Mucosa of gallbladder (tissue), 1 donor: ENCODE data around the gene HIPK4. TPM values are rescaled to one million over a fixed set of nuclear protein-coding genes. Genes with fewer than 3 reads are reported as not detected.

ENCODE experiments used
- DNase-seq: peaks from one replicate; pipeline ENCODE4 v3.0.0-alpha.2; 2020; ENCODE audit warnings: low spot score
- total RNA-seq: library from RNA; stranded (reverse); gene quantifications from one replicate; pipeline ENCODE4 v1.2.1, GENCODE V29; 2021
- donor health status: DM: no; HTN: no; CAD: no.

HIPK4 gene
- total RNA-seq, 1 donor from 2014 or later: not detected

DNA sequence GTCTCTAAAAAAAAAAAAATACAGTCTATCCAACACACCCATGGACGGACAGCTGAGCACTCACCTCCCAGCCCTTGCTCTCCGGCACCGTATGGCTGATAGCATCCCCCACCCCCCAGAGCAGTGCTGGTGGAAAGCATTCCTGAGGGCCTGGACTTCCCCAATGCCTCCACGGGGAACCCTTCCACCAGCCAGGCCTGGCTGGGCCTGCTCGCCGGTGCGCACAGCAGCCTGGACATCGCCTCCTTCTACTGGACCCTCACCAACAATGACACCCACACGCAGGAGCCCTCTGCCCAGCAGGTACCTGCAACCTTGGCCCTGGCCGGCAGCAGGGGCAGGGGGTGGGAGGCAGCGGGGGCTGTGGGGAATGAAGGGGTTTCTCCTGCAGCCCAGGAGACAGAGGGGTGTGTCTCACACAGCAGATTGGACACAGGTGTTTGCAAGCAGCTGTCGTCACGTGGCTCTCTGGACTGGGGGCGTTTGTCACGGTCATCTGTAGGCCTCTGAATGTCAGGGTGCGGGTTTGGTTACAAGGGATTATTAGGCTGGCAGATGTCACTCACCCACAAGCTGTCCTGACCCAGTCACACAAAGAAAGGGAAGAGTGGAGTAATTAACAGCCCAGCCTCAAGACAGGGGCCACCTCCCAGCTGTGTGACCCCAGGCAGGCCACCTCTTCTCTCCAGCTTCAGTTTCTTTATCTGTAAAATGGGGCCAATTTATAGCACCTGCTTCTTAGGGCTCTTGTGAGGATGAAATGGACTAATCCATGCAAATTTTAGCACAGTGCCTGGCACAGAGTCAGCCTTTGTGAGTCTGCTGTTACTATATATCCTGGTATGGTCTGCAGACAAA is 22.2 kb downstream of the HIPK4 start:
- no peak for DNase-seq

DNA sequence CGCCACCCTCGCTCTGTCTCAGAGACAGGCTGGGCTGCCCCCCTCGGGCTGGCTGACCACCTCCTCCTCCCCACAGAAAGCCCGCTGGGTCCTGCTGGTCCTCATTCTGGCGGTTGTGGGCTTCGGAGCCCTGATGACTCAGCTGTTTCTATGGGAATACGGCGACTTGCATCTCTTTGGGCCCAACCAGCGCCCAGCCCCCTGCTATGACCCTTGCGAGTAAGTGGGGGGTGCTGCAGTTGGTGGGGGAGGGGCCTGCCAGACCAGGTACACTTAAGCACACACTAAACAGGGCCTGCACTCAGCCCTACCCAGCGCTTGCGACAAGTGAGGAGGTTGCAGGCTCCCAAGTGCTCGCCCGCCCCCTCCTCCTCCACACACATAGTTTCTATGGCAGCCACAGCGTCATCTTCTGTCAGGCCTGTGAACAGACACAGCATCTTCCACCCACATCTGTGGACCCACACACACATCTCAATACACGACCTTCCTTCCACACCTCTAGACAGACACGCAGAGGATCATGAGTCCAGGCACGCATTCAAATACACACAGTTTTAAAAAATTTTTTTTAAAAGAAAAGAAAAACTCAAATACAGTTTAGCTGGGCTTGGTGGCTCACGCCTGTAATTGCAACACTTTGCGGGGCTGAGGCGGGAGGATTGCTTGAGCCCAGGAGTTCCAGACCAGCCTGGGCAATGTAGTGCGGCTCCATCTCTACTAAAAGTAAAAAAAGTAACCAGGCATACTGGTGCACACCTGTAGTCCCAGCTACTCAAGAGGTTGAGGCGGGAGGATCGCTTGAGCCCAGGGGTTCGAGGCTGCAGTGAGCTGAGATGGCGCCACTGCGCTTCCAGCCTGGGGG is 23.1 kb downstream of the HIPK4 start:
- no peak for DNase-seq

GRCh38 chr19:40365613-40366401 is 24.2 kb downstream of the HIPK4 start:
- DNase-seq: peak; percentile 66

DNA sequence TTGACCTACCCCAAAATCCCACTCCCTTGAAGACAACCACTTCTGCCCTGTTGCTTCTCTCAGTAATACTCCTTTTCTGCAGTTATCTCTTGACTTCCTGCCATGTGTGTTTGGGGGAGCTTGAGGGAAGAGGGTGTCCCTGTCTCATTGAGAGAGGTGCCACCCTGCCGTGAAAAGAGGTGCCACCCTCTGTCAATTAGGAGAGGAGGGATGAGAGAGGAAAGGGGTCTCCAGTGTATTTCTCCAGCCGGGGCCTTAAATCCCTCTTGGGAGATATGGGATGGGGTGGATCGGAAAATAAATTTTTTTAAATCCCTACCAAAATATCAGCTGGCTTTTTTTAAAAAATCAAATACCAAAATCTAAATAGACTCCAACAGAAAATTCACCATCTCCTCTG is 25.0 kb downstream of the HIPK4 start:
- no peak for DNase-seq

DNA sequence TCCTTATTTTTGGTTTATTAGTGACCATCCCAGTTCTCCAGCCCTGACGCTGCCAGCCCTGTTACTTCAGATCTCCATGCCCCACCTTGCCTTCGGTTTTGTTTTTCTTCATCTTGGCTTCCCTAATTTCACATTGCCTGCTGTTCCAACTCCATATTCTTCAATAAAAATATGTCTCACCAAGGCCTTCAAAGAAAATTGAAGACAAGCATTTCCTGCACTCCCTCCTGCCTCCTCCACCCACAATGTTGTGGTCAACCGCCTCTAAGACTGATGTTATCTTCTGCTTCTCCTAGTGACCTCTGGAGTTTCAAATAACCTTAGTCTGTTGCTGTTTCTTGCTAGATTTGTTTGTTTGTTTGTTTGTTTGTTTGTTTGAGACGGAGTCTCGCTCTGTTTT is 26.9 kb downstream of the HIPK4 start:
- DNase-seq: no peak

DNA sequence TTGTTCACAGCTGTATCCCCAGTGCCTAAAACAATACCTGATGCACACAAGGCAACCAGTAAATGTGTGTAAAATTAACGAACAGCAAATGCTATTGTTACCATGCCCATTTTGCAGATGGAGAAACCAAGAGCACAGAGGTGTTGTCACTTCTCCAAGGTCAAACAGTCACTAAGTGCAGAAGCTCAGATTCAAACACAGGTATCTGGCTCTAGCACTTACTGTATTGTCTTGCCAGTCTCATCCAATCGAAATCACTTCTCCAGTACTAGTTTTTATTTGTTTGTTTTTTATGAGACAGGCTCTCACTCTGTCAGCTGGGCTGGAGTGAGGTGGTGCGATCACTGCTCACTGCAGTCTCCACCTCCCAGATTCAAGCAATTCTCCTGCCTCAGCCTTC is 27.8 kb downstream of the HIPK4 start:
- DNase-seq: no peak

DNA sequence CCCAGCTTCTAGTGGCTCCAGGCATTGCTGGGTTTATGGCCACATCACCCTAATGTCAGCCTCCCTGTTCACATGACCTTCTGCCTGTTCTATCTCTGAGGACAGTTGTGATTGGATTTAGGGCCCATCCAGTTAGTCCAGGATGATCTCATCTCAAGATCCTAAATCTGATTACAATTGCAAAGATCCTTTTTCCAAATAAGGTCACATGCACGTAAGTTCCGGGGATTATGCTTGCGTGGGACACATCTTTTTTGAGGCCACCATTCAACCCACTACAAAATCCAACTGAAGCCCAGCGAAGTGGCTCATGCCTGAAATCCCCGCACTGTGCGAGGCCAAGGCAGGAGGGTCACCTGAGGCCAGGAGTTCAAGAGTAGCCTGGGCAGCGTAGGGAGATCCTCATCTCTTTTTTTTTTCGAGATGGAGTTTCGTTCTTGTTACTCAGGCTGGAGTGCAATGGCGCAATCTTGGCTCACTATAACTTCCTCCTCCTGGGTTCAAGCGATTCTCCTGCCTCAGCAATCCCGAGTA is 29.2 kb downstream of the HIPK4 start:
- DNase-seq: no peak

DNA sequence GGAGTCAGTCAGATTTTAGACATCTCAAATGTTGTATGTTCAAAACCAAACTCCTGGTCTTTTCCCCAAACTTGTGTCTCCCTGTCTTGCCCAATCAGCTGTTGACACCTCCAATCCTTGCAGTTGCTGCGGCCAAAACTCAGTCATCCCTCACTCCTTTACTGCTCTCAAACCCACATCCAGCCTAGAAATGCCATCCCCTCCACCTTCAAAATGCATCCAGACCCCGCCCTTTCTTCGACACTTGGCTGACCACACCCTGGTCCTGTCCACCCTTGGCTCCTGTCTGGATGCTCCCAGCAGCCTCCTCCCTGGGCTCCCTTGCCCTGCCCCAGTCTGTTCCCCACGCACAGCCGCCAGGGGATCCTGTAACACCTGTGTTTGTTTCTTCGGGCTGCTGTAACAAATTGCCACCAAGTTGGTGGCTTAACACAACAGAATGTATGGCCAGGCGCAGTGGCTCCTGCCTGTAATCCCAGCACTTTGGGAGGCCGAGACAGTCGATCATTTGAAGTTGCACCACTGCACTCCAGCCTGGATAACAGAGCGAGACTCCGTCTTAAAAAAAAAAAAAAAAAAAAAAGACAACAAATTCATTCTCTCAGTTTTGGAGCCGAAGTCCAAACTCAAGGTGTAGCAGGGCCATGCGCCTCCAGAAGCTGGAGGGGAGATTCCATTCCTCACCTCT is 29.8 kb downstream of the HIPK4 start:
- no peak for DNase-seq

GRCh38 chr19:40358773-40359172 is 31.2 kb downstream of the HIPK4 start:
- no peak for DNase-seq

GRCh38 chr19:40357640-40358039 is 32.3 kb downstream of the HIPK4 start:
- DNase-seq: no peak

DNA sequence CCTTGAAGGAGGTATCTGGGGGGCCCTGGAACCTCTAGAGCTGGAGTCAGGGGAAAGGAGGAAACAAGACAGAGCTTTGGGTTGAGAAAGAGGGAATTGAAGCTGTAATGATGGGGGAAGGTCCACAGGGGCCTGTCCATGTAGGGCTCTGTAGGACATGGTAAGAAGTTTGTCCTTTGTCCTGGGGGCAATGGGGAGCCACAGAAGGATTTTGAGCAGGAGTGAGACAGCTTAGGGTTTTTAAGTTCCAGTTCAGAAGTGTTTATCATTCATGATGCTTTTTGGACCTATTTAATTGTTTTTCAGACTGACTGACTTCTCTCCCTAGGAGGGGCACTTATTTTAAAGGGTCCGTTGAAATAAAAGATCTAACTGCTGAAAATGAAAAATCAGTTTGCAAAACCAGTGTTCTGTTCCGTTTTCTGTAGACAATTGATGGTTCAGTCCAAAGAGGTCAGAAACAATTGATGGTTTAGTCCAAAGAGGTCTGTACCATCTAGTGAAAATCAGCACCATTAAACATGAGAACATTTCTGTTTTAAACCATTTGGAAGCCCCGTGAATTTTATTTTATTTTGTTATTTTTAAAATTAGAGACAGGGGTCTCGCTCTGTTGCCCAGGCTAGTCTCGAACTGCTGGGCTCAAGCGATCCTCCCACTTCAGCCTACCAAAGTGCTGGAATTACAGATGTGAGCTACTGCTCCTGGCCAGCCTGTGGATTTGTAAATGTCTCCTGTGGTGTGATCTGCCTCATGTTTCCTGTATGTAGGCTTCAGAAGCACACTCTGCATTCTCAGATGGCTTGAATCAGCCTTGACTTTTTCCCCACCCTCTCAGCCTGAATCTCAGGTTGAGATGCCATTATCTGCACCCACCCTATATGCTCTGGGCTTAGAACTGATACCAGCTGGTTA is 33.0 kb downstream of the HIPK4 start:
- DNase-seq: no peak

DNA sequence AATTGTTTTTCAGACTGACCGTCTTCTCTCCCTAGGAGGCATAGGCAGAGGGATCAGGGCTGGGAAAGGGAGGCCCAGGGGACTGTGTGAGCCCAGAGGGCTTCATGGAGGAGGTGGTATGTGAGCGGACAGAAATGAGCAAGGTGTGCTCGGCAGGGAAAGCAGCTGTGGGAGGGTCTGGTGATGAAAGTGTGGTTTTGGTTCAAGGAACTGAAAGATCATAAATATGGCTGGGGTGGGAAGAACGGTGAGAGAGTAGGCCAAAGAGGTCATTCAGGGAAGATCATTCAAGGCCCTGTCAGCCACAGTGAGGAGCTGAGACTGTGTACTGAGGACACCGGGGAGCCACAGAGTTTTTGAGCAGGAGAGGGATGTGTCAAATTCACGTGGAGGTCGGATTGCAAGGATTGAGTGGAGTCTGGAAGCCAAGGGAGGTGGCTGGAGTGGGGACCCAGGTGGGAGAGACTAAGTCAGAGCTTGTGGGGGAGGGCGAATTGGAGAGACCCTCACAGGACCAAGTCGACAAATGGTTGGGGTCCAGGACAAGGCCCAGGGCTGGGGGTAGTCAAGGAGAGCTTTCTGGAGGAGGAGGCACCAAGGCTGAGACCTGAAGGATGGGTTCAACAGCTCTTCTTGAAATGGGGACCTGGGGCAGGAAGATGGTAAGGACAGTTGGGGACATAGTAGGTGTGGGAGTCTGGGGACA is 33.9 kb downstream of the HIPK4 start:
- DNase-seq: no peak

DNA sequence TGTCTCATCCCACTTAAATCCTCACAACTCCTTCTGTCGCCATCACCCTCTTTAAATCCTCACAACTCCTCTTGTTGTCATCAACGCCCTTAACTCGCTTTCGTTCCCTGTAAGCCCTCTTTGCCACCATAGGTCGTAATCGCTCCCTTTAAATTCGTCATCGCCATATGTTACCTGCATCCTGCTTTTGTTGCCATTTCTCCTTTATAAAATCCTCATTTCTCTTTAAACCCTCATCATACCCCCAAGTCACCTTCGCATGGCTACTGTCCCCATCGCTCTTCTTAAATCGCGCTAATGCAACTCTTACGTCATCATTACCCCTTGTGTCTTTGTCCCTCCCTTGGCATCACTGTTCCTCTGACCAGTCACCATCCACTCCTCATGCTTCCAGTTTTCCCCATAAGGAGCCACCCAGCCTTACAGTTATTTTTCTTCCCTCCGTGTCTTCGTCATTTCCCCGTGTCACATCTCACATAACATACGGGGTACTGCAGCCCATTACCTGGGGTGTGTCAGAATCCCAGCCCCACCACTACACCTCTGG is 40.9 kb downstream of the HIPK4 start:
- no peak for DNase-seq

- peak; percentile 100 for DNase-seq
Measured at GRCh38 chr19:40348125-40348913, 41.7 kb downstream of the HIPK4 start, which contains the start of the genes C19orf47 and PLD3. TSS of gene C19orf47 (minus strand) at chr19:40348397. CDS start at chr19:40341857, 6,540 bp downstream. TSS of gene PLD3 (plus strand) at chr19:40348695. CDS start at chr19:40366484, 17,789 bp downstream.

- DNase-seq: no peak
Measured at GRCh38 chr19:40344422-40344821, 45.6 kb downstream of the HIPK4 start.

DNA sequence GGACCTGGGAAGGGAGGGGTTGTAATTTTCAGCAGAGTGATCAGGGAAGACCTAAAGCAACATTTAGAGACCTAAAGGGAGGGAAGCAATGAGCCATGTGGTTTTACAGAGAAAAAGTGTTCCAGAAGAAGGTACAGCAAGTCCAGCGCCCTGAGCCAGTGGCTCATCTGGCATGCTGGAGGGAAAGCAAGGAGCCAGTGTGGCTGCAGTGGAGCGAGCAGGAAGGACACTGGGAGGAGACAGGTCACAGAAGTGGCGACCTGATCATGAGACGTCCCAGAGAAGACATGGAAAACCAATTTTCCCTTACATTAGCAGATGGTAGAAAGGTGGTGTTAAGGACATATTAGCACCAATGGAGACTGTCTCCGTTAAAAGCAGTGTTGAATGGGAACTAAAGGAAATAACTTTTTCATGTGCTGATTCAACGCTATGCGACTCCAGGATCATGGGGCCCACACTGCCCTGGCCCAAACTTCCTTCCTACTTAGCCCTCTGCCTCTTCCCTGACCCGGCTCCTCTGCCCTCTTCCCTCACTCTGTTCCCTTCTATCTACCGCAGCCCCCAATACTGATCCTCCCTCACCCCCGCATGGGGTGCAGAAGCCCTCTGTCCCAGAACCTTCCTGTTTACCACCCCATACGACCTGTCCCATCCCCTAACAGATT is 47.2 kb downstream of the HIPK4 start:
- DNase-seq: no peak
